ENCODE data around the gene ZMYM4.
A peak's percentile ranks its signal among the peaks of the same experiment; 100 is the strongest.
"Not testable (repeated sequence)": the region's sequence is repeated elsewhere in the genome, so short reads cannot be mapped to it uniquely, and the experiment has no call there.

Gene ZMYM4

DNA sequence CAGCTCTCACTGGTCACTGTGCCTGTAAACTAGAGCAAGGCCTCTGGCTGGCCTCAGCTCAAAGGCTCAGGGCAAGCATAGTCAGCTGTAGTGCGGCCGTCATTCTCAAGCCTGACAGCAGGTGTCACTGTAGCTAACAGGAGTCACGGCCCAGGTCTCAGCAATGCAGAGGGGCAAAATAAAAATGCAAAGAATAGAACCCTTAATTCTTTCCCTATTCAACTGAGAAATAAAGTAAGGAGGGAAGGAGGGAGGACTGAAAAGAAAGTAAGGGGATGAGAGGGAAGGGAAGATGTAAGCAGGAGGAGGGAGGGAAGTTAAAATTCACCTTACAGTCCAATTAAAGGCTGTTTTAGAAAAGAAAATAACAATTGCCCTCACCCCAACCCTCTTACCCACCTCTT is 182.6 kb downstream of the ZMYM4 start:
- peak; percentile 60 to 62 for DNase-seq (ENCODE audit: low read depth in 1 of 2, low spot score in 1 of 2)

DNA sequence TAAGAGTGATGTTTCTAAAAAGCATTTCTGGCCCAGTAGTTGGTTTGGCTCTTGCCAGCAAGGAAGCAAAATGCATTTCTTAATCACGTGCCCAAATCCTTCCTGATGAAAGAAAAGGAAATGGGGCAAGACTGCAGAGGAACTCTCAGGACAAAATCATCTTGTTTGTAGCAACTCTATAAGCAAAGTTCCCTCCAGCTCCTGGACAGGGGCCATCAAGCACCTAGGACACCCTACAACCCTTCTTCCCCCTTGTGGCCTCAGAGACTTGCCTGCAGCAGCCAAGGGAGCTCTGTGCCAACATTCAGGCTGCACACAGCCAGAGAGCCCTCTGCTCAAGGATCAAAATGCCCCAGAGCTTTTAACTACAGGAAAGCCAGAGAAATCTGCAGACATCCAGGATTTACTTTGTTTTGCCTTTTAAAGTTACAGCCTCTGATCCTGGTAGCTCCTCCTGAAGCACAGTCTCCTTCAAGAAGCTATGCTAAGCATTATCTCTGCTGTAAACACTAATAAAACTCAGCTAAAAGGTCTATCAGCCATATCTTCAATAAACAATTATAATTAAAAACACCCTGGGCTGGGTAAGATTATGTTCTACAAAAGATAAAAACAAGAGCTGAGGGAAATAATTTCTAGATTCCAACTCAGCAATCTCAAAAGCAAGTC is 183.7 kb downstream of the ZMYM4 start:
- no peak for DNase-seq (ENCODE audit: low read depth in 1 of 2, low spot score in 1 of 2)

DNA sequence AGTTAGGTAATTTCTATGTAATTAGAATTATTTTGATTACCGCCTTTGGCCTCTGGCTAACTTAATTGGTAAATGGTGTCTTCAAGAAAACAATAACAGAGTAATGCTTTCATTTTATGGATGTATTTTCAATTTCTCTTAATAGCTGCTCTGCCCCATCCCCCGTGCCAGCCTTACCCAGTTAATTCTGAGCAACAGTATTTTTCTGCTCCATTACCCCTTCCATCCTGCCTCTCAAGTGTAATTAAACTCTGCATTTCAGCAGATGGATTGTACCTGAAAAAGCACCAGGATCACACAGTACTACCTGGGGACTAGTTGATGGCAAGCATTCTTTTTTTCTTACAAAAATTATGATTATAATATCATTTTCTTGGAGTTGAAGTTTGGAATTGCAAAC is 184.5 kb downstream of the ZMYM4 start:
- DNase-seq (ENCODE audit: low read depth in 1 of 2, low spot score in 1 of 2): no peak

DNA sequence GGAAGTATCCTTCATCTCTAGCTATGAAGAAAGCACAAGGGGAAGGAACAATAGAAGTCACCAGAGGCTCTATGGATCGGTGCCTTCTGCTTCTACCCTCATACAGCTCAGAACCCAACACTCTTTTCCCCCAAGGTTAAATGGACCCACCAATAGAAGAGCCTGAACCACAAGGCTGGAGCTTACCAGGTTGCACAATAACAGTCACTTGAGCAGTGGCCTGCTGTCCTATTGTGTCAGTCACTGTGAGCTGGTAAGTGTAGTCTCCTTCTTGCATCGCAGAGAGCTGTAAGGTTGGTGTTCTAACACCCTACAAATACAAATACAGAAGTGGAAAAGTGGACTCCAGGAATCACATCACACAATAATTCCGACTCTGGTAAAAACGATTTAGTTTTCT is 185.7 kb downstream of the ZMYM4 start:
- no peak for DNase-seq (ENCODE audit: low read depth in 1 of 2, low spot score in 1 of 2)

DNA sequence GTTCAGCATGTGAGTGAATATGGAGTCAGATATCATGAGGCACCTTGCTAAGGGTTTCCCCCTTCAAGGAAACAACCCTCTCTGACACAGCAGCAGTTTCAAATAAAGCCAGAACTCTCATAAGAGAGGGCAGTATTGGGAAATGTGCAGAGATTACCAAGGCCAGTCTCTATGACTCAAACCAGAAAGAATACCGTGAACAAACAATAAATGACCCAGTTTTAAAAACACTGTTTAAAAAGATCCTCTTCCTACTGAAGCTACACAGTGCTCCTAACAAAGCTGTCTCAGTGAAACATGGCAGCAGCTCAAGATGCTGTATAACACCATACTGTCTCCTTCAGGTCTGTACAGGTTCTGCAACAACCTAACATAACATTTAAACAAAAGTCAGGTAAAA is 186.1 kb downstream of the ZMYM4 start:
- DNase-seq (ENCODE audit: low read depth in 1 of 2, low spot score in 1 of 2): no peak

DNA sequence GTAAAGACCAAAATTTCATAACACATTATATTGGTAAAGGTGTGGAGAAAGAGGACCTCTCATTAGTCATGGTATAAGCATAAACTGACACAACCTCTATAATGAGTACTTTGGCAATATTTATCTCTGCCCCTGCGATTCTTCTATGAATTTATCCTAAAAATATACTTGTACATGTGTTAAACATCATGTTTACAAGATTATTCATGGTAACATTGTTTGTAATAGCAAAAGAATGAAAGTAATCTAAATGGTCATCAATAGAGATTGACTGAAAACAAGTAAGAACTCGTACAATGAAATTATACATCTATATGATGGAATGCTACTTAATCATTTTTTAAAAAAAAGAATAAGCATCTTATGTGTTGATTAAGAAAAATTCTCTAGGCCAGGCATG is 192.3 kb downstream of the ZMYM4 start:
- DNase-seq (ENCODE audit: low read depth in 1 of 2, low spot score in 1 of 2): no peak

DNA sequence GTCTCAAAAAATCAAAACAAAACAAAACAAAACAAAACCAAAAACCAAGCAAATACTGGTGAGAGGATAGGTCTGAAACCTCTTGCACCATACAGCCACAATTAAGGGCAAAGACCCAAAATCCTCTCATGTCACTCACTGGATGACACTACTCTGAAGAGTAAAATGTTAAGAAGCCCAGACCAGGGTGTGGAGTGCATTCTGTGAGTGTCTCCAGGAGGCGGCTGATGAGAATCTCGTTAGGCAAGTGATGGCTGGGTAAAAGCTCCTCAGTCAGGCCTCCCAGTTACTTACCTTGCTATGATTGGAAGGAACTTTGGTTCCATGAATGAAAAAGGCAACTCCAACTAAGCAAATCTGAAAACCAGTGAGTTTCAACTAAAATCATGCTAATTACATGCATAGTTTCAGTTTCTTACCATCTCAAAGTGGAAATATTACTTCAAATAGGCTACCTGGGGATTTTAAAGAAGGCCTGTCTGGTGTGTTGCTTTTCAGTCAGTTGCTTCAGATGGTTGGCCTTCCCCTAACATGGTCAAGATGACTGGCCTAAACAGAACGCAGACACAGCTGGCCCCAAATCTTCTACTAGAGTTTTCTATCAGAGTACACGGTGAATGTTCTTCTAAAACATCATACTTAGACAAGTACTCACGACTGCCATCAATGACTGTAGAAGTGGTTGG is 193.6 kb downstream of the ZMYM4 start:
- no peak for DNase-seq (ENCODE audit: low read depth in 1 of 2, low spot score in 1 of 2)

DNA sequence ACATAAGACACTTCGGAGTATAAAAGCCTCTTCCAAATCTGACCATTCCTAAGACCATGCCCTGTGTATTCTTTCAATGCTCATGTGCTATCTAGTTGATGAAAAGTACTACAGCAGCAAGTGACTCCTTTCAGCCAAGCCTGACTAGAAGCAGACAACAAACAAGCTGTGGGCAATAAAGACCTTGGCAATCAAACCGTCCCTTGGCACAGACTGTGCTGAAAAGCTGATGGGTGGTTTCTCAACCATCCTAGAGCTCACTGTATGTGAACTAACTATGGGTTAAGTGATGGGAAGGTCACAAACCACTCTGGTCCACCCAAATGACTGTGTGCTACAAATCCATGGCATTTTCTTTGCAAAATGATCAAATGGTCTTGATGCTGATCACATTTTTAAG is 194.7 kb downstream of the ZMYM4 start:
- no peak for DNase-seq (ENCODE audit: low read depth in 1 of 2, low spot score in 1 of 2)

DNA sequence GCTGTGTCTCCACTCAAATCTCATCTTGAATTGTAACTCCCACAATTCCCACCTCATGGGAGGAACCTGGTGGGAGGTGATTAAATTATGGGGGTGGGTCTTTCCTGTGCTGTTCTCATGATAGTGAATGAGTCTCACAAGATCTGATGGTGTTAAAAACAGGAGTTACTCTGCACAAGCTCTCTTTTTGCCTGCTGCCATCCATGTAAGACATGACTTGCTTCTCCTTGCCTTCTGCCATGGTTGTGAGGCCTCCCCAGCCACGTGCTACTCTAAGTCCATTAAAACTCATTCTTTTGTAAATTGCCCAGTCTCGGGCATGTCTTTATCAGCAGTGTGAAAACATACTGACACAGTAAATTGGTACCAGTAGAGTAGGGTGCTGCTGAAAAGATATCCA is 195.2 kb downstream of the ZMYM4 start:
- DNase-seq (ENCODE audit: low read depth in 1 of 2, low spot score in 1 of 2): not testable (repeated sequence)

DNA sequence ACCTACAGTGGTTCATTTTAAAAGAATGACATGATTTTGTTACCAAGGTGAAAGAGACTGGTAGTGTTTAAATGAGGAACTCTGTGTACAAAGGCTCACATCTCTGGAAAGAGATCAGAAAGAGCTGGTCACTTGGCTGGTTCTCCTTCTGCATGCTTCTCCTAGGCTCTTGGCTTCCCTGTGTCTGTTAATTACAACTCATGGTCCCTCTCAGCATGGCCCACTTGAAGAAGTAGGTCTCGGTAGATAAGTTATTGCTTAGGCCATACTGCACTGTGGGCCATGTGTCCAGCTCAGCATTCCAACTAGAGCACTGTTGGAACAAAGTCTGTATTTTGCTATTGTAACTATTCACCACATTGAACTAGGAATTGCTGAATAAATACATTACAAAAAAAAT is 197.6 kb downstream of the ZMYM4 start:
- DNase-seq (ENCODE audit: low read depth in 1 of 2, low spot score in 1 of 2): no peak

DNA sequence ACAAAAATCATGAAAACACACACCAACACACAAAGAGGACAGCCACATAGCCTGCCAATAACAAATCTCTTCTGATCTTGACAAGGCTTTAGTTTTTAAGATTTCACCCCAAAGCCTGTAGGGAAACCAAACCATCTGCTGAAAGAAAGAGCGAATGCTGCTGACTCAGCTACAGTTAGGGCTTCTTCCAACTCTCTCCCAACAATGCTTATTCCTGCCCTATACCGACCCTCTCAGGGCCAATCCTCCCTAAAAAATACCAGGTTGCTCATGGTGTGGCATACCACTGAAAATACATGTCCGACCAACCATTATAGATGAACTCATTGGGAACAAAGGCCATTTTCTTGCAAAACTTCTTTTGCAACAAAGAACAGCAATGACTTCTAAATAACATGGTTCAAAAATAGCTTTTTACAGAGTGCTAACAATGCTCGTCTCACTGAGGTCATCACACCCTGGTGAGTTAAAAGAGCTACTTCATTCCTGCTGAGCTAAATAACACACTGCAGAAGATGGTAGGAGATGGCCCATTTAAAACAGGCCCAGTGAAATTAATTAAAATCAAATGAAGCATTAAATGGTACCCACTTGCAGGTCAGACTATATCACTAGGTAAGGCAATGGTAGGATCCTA is 202.6 kb downstream of the ZMYM4 start:
- no peak for DNase-seq (ENCODE audit: low read depth in 1 of 2, low spot score in 1 of 2)

Data from activated T-helper 1 cell treated with anti-CD3 and anti-CD28 coated beads, Interleukin-2, amount 50 U/mL, for 16 hours (primary cell).